Measurements from ENCODE around the gene TSPAN9. TPM values are rescaled to one million over a fixed set of nuclear protein-coding genes. Genes with fewer than 3 reads are reported as not detected.

The TSPAN9 gene
- total and polyA plus RNA-seq, 3 donors from 2014 or later = 14.2 to 23.5 (median 19.8) TPM

DNA sequence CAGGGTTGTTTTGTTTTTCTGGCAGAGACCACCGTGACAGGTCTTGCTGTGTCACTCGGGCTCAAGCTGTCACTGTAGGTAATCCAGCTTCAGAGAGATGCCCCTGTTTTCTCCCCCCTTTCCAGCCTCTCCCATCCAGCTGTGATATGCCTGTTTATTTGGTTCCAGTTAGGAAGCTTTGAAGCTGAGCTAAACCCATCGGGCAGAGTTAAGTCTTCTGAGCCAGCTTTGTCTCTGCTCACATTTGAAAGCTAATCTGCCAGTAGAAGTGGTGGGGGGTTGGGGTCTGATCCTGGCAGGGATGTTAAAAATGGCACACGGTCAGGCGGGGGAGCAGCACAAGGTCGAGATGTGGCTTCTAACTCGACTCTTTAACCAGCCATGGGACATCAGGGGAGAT is 130.0 kb downstream of the TSPAN9 start:
- no peaks in the 10 kb centered on the region for H3K27me3 ChIP-seq
- H3K4me1 ChIP-seq = peaks cover 5% of the 10 kb centered on the region
- H3K9me3 ChIP-seq = no peaks in the 10 kb centered on the region
- no peaks in the 10 kb centered on the region for H3K36me3 ChIP-seq (ENCODE audit: low read depth, missing control alignments)
- no peak overlapping the region for H3K4me3 ChIP-seq
- intact Hi-C loops (cut with DNase I; ENCODE audit: low total_unique reads) = no loop called here
- TF ChIP-seq POLR2A (IDR thresholded peaks at IDR 0.05) = no peak
- TF ChIP-seq, protein P1, sequence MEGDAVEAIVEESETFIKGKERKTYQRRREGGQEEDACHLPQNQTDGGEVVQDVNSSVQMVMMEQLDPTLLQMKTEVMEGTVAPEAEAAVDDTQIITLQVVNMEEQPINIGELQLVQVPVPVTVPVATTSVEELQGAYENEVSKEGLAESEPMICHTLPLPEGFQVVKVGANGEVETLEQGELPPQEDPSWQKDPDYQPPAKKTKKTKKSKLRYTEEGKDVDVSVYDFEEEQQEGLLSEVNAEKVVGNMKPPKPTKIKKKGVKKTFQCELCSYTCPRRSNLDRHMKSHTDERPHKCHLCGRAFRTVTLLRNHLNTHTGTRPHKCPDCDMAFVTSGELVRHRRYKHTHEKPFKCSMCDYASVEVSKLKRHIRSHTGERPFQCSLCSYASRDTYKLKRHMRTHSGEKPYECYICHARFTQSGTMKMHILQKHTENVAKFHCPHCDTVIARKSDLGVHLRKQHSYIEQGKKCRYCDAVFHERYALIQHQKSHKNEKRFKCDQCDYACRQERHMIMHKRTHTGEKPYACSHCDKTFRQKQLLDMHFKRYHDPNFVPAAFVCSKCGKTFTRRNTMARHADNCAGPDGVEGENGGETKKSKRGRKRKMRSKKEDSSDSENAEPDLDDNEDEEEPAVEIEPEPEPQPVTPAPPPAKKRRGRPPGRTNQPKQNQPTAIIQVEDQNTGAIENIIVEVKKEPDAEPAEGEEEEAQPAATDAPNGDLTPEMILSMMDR (IDR thresholded peaks at IDR 0.05) = no peak
- DNase-seq = no peak
- 74 to 90% methylated on average over 7 of the region's 7 CpGs for WGBS, 2 donors
- H3K27ac ChIP-seq = no peak overlapping the region

DNA sequence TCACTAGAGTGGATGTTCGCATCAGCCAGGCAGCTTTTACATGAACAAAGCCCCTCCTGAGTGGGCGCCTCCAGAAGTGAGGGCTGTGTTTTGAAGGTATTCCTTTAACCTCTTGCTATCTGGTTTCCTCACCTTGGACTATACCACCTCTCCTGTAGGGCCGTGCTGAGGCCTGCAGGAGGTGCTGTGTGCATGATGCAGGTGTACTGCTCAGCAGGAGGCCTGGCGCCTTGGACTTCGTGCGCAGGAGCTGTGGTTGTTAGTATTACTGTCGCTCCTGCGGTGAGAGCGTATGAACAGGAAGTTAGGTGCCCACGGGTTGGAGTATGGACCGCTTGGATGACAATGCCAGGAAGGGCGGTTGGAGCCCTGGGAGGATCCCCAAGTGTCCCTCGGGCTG is 130.7 kb downstream of the TSPAN9 start:
- no peaks in the 10 kb centered on the region for H3K27me3 ChIP-seq
- TF ChIP-seq, protein P1 (IDR thresholded peaks at IDR 0.05) = no peak
- TF ChIP-seq POLR2A (IDR thresholded peaks at IDR 0.05) = no peak
- WGBS, 2 donors = 81 to 94% methylated on average over 4 to 13 of the region's 13 CpGs
- no peak overlapping the region for H3K4me3 ChIP-seq
- peaks cover 4% of the 10 kb centered on the region for H3K4me1 ChIP-seq
- H3K9me3 ChIP-seq = no peaks in the 10 kb centered on the region
- no peak overlapping the region for H3K27ac ChIP-seq
- no peaks in the 10 kb centered on the region for H3K36me3 ChIP-seq (ENCODE audit: low read depth, missing control alignments)
- DNase-seq = no peak
- intact Hi-C loops (cut with DNase I; ENCODE audit: low total_unique reads) = no loop called here

DNA sequence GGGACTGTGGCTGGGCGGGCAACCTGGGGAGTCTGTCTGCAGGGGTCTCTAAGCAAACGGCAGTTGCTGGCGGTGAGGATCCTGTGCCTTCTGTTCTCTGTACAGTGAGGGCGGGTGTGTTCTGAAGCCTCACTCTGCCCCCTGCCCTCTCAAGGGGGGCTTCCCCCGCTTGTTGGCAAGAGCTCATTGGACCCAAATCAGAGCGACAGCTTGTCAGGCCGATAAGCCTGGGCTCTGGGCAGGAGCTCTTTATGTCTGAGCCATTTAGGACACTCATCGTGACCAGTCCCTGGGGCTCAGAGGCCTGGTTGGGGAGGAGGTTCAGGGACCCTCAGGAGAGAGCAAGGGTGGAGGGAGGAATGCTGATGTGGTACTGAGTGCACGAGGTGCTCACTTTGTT is 136.0 kb downstream of the TSPAN9 start:
- Histone ChIP-seq H3K27ac (no peak overlapping the region), H3K36me3 (ENCODE audit: low read depth, missing control alignments) (no peaks in the 10 kb centered on the region), H3K4me3 (no peak overlapping the region), H3K4me1 (peaks cover 8% of the 10 kb centered on the region), H3K9me3 (no peaks in the 10 kb centered on the region), H3K27me3 (no peaks in the 10 kb centered on the region)
- WGBS, 2 donors = 61 to 73% methylated on average over 6 to 8 of the region's 9 CpGs
- no peak for DNase-seq
- intact Hi-C loops (cut with DNase I; ENCODE audit: low total_unique reads) = no loop called here
- TF ChIP-seq, protein P1 (IDR thresholded peaks at IDR 0.05) = no peak
- no peak for TF ChIP-seq POLR2A (IDR thresholded peaks at IDR 0.05)

DNA sequence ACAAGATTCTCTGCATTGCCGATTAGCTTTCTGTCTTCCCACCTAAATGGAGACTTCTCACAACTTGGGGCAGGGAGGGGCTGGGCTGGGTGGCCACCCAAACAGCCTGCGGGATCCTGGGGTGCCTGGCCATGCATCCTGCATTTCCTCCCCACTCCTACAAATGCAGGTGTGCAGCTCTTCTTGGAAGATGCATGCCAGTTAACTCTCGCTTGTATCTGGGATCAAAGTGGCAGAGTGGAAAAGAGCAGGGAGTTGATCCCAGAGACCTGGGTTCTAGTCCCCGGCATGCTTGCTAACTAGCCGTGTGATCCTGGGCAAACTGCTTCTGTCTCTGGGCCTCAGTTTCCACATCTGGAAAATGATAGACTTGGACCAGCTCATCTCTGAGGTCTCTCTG is 136.6 kb downstream of the TSPAN9 start:
- H3K4me1 ChIP-seq = peaks cover 13% of the 10 kb centered on the region
- TF ChIP-seq POLR2A (IDR thresholded peaks at IDR 0.05) = no peak
- TF ChIP-seq, protein P1 (IDR thresholded peaks at IDR 0.05) = no peak
- 81 to 83% methylated on average over 5 of the region's 5 CpGs for WGBS, 2 donors
- no peak overlapping the region for H3K4me3 ChIP-seq
- H3K27ac ChIP-seq = no peak overlapping the region
- no peak for DNase-seq
- no peaks in the 10 kb centered on the region for H3K9me3 ChIP-seq
- H3K36me3 ChIP-seq (ENCODE audit: low read depth, missing control alignments) = no peaks in the 10 kb centered on the region
- intact Hi-C loops (cut with DNase I; ENCODE audit: low total_unique reads) = no loop called here
- no peaks in the 10 kb centered on the region for H3K27me3 ChIP-seq

DNA sequence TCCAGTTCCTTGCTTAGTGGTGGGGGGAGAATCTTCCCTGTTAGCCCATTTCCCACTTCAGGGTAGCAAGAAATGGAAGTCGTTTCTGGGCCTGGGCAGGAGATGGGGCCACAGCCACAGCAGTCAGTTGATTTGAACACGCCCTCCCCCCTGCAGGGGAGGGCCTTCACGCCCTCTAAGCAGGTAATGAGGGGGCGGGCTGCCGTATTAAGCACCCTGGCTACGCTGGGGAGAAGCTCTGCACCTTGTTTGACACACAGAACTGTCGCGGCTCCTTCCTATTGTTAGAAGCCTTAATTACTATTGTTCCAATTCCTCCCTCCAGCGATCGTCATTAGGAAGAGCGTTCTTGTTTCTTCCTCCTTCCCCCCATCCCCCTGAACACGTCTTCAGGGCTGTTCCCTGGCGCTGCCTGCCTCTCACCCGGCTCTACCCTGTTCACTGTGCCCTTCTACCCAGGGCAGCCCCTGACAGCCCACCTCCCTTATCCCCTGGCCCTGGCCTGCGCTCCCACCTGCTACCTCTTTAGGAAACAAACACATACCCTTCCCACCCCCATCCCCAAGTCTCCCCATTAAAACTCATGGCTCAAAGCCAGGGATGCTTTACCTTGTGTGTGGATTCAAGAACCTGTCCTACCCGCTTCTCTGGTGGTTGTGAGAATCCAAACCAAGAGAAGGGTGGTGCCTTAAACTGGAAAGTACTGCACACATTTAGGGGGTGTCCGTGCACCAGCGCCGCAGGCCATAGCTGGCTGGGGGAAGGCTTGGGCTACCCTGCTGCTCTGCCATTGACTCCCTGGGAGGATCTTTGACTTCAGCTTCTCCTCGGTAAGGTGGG is 137.6 kb downstream of the TSPAN9 start:
- no peaks in the 10 kb centered on the region for H3K9me3 ChIP-seq
- no peak overlapping the region for H3K27ac ChIP-seq
- H3K4me3 ChIP-seq = no peak overlapping the region
- H3K36me3 ChIP-seq (ENCODE audit: low read depth, missing control alignments) = no peaks in the 10 kb centered on the region
- intact Hi-C loops (cut with DNase I; ENCODE audit: low total_unique reads) = no loop called here
- TF ChIP-seq, protein P1 (IDR thresholded peaks at IDR 0.05) = no peak
- no peak for TF ChIP-seq POLR2A (IDR thresholded peaks at IDR 0.05)
- peaks cover 21% of the 10 kb centered on the region for H3K4me1 ChIP-seq
- no peaks in the 10 kb centered on the region for H3K27me3 ChIP-seq
- 83 to 87% methylated on average over 16 to 20 of the region's 20 CpGs for WGBS, 2 donors
- no peak for DNase-seq

All from testis (tissue), 3 donors.